ENCODE measurements around the gene PTK7.

The PTK7 gene

DNA sequence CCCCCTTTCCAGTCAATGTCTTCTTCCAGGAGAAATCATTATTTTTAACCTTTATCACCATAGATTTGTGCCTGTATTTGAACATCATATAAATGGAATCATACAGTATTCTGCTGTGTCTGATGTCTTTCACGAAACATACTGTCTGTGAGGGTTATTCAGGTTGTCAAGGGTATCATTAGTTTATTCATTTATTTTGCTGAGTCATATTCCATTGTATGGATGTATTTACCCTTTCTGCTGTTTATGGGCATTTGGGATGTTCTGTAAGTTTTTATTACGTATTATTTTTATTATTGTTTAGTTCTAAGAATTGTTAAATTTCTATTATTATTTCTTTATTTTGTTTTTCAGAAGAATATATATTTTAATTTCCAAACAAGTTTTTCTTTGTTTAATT, 131.2 kb downstream of the PTK7 start:
- ATAC-seq (ENCODE audit: low read depth): no peak
- Mint-ChIP-seq H3K4me1 (no peaks in the 10 kb centered on the region), H3K27ac (no peak overlapping the region), H3K27me3 (no peaks in the 10 kb centered on the region), H3K36me3 (peaks cover 19% of the 10 kb centered on the region), H3K9me3 (no peaks in the 10 kb centered on the region), H3K4me3 (no peak overlapping the region)
- DNase-seq (ENCODE audit: low spot score in 2 of 2): no peak
